PC-9 (cell line): ENCODE results near the gene IRX3.

Source experiments
- CTCF ChIP-seq: fragments of 200-600 bp; sonication (generic); conservative IDR thresholded peaks from 2 replicates; pipeline ENCODE4 v1.6.1; 2017; ENCODE audit warnings: mixed run types, antibody characterized with exemption, mild to moderate bottlenecking, moderate library complexity
- EZH2 ChIP-seq: fragments of 200-600 bp; sonication (generic); IDR thresholded peaks from 2 replicates; pipeline ENCODE4 v1.8.0; 2017; ENCODE audit warnings: antibody characterized with exemption, low read depth

- TF ChIP-seq EZH2 (no peak), CTCF (no peak)
Measured at GRCh38 chr16:54303613-54304012, 17.0 kb upstream of the IRX3 start.
